Ovary (tissue), 3 donors: Measurements from ENCODE around the gene RNF113B.

Experiments
- EP300 ChIP-seq: sonication (generic); formaldehyde crosslinking; IDR thresholded peaks from one replicate; pipeline ENCODE4 v1.6.1; 2017; ENCODE audit warnings: antibody characterized with exemption
- POLR2A ChIP-seq: fragments of 450-650 bp; IDR thresholded peaks from one replicate; pipeline ENCODE4 v1.6.1; 2017; ENCODE audit warnings: antibody characterized with exemption, mild to moderate bottlenecking, moderate library complexity
- TF ChIP-seq, protein P1 (sequence below), 3 donors: fragments of 450-650 bp in 2 of 3; fragments of 200-600 bp in 1 of 3; IDR thresholded peaks; one replicate each; pipeline versions ENCODE4 v1.5.1 to v1.8.0; 2016 to 2022; ENCODE audit warnings: antibody characterized with exemption in 3 of 3, mild to moderate bottlenecking in 1 of 3
- donor health status: DM: no; HTN: no; CAD: no.

GRCh38 chr13:98172590-98173422 lies 4.3 kb downstream of the RNF113B start:
- TF ChIP-seq, protein P1, sequence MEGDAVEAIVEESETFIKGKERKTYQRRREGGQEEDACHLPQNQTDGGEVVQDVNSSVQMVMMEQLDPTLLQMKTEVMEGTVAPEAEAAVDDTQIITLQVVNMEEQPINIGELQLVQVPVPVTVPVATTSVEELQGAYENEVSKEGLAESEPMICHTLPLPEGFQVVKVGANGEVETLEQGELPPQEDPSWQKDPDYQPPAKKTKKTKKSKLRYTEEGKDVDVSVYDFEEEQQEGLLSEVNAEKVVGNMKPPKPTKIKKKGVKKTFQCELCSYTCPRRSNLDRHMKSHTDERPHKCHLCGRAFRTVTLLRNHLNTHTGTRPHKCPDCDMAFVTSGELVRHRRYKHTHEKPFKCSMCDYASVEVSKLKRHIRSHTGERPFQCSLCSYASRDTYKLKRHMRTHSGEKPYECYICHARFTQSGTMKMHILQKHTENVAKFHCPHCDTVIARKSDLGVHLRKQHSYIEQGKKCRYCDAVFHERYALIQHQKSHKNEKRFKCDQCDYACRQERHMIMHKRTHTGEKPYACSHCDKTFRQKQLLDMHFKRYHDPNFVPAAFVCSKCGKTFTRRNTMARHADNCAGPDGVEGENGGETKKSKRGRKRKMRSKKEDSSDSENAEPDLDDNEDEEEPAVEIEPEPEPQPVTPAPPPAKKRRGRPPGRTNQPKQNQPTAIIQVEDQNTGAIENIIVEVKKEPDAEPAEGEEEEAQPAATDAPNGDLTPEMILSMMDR (IDR thresholded peaks at IDR 0.05): no peak
- TF ChIP-seq POLR2A: no peak
- TF ChIP-seq EP300: no peak
